Caco-2 (cell line): ENCODE measurements around the gene CFAP206. TPM values are rescaled to one million over a fixed set of nuclear protein-coding genes. Genes with fewer than 3 reads are reported as not detected.

ENCODE experiments used
- Bru-seq: library from RNA; stranded (reverse); fragments of 400-500 nt; gene quantifications from one replicate; lab custom pipeline; 2021; lab: Mats Ljungman, UMichigan
- BruChase-seq, 2 experiments: library from RNA; stranded (reverse); fragments of 400-500 nt; gene quantifications; one replicate each; lab custom pipeline; 2021; lab: Mats Ljungman, UMichigan
- BruUV-seq: library from RNA; stranded (reverse); fragments of 400-500 nt; replicated peaks from 2 replicates; lab custom pipeline; 2021; lab: Mats Ljungman, UMichigan
- CTCF ChIA-PET: fragments of 300-600 bp; sonication (Branson Sonifier 250); formaldehyde crosslinking; loops from one replicate; lab custom pipeline; 2022; ENCODE audit warnings: antibody characterized with exemption; lab: Charles Lee
- POLR2A ChIA-PET: fragments of 300-600 bp; sonication (Branson Sonifier 250); formaldehyde crosslinking; loops from one replicate; lab custom pipeline; 2022; ENCODE audit warnings: antibody characterized with exemption; lab: Charles Lee
- DNase-seq, 2 experiments: peaks; one replicate each; pipeline versions ENCODE4 v3.0.0 to v3.0.0-alpha.2; 2020 to 2022
- H3K27me3 ChIP-seq: replicated peaks from 2 replicates; pipeline ENCODE4 v1.6.0; 2011; ENCODE audit warnings: low read length; ENCODE audit not compliant: control insufficient read depth, insufficient read depth
- H3K36me3 ChIP-seq: 2 replicates; pipeline ENCODE4 v1.5.1; 2011; ENCODE audit warnings: low read length; ENCODE audit not compliant: control insufficient read depth, insufficient read depth
- H3K4me1 ChIP-seq: fragments of 250-450 bp; sonication (Bioruptor Pico); 2 replicates; pipeline ENCODE4 v1.5.1; 2020; ENCODE audit warnings: mild to moderate bottlenecking
- H3K4me3 ChIP-seq: 2 replicates; pipeline ENCODE4 v1.5.1; 2011; ENCODE audit warnings: low read depth, mild to moderate bottlenecking, control low read depth, low read length
- H3K9me3 ChIP-seq: fragments of 250-450 bp; sonication (Bioruptor Pico); 2 replicates; pipeline ENCODE4 v1.5.1; 2020; ENCODE audit warnings: mild to moderate bottlenecking, moderate library complexity
- H3K27ac Mint-ChIP-seq: one replicate; pipeline ENCODE4 v1.8.0; 2022; ENCODE audit warnings: mixed read lengths; ENCODE audit not compliant: unreplicated experiment
- H3K27me3 Mint-ChIP-seq: one replicate; pipeline ENCODE4 v1.8.0; 2022; ENCODE audit warnings: mixed read lengths; ENCODE audit not compliant: insufficient read depth, unreplicated experiment
- H3K36me3 Mint-ChIP-seq: one replicate; pipeline ENCODE4 v1.8.0; 2022; ENCODE audit warnings: mild to moderate bottlenecking, mixed read lengths; ENCODE audit not compliant: insufficient read depth, unreplicated experiment
- H3K4me1 Mint-ChIP-seq: one replicate; pipeline ENCODE4 v1.8.0; 2022; ENCODE audit warnings: low read depth, mixed read lengths; ENCODE audit not compliant: unreplicated experiment
- H3K4me3 Mint-ChIP-seq: one replicate; pipeline ENCODE4 v1.8.0; 2022; ENCODE audit warnings: mild to moderate bottlenecking, moderate library complexity, mixed read lengths; ENCODE audit not compliant: unreplicated experiment
- H3K9me3 Mint-ChIP-seq: one replicate; pipeline ENCODE4 v1.8.0; 2022; ENCODE audit warnings: mixed read lengths; ENCODE audit not compliant: unreplicated experiment
- intact Hi-C: fragments of 100-400 bp; cut with micrococcal nuclease; formaldehyde crosslinking; loops from one replicate; pipeline ENCODE4 v1.10.0; 2022; ENCODE audit not compliant: unreplicated experiment
- long read RNA-seq: library from polyadenylated mRNA; stranded (forward); transcript quantifications from one replicate; pipeline ENCODE4 v2.0.0, GENCODE V29; 2022
- total RNA-seq: library from RNA; stranded (reverse); gene quantifications from 2 replicates; pipeline ENCODE4 v1.2.3, GENCODE V29; 2022
- TF ChIP-seq, protein P1 (sequence below), 2 experiments: fragments of 200-600 bp in 1 of 2; IDR thresholded peaks; 1 replicate in 1 of 2; 2 replicates in 1 of 2; pipeline versions ENCODE4 v1.5.1 to v1.8.0; 2011 to 2022; ENCODE audit warnings: antibody characterized with exemption in 1 of 2, control low read depth in 1 of 2, inconsistent platforms in 1 of 2, low read depth in 1 of 2, low read length in 1 of 2, mild to moderate bottlenecking in 1 of 2, moderate library complexity in 1 of 2; ENCODE audit not compliant: insufficient read depth in 1 of 2, severe bottlenecking in 1 of 2, unreplicated experiment in 1 of 2

The CFAP206 gene, protein sequence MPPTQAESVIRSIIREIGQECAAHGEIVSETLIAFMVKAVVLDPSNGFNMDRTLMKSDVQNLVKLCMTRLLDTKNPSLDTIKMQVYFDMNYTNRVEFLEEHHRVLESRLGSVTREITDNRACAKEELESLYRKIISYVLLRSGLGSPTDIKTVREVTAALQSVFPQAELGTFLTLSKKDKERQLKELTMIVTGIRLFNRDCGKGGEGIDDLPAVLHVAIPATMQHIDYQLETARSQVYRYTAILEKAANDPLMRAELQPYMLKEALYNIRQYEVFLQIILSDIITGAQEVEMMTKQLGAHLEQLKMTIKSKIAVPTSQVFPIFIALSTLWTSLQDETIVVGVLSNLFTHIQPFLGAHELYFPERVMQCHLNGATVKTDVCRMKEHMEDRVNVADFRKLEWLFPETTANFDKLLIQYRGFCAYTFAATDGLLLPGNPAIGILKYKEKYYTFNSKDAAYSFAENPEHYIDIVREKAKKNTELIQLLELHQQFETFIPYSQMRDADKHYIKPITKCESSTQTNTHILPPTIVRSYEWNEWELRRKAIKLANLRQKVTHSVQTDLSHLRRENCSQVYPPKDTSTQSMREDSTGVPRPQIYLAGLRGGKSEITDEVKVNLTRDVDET
- total RNA-seq (0.23 TPM in 1 of 2 replicates, not detected in the other), Bru-seq, nascent RNA (not detected), BruChase-seq, experiment 1, labeled RNA remaining after a 2-hour chase (not detected), BruChase-seq, experiment 2, labeled RNA remaining after a 6-hour chase (not detected)
- long read RNA-seq: 0 reads

GRCh38 chr6:87407901-87408720, at the start of gene CFAP206:
Gene CFAP206, plus strand, starts transcription at chr6:87407972. Its CDS starts 1,868 bp downstream, at chr6:87409840.
- CTCF ChIA-PET: interaction anchor here (0.7 to 1.5 kb wide), 4 partner anchors 15 to 329 kb away, joined by 3 to 12 read pairs (median 3); no protein-coding TSS in a partner anchor
- Mint-ChIP-seq H3K9me3 (no peaks in the 10 kb centered on the region), H3K4me1 (no peaks in the 10 kb centered on the region), H3K27me3 (peaks cover 5% of the 10 kb centered on the region), H3K4me3 (peak within 1 kb of the TSS; percentile 76), H3K36me3 (peaks cover 9% of the 10 kb centered on the region), H3K27ac (peak within 1 kb of the TSS; percentile 82)
- DNase-seq: peak; percentile 81 to 84
- H3K36me3 ChIP-seq: no peaks in the 10 kb centered on the region
- peaks cover 7% of the 10 kb centered on the region; the same call in 1 of the 2 replicates for H3K4me1 ChIP-seq
- intact Hi-C loops: loop anchor here (5.0 kb wide), 1 partner anchor 64 kb away; the partner anchor contains the start of gene SLC35A1
- H3K27me3 ChIP-seq: no peaks in the 10 kb centered on the region
- peak within 1 kb of the TSS; percentile 96 for H3K4me3 ChIP-seq
- H3K9me3 ChIP-seq: no peaks in the 10 kb centered on the region
- no TSS peak for BruUV-seq
- TF ChIP-seq, protein P1, sequence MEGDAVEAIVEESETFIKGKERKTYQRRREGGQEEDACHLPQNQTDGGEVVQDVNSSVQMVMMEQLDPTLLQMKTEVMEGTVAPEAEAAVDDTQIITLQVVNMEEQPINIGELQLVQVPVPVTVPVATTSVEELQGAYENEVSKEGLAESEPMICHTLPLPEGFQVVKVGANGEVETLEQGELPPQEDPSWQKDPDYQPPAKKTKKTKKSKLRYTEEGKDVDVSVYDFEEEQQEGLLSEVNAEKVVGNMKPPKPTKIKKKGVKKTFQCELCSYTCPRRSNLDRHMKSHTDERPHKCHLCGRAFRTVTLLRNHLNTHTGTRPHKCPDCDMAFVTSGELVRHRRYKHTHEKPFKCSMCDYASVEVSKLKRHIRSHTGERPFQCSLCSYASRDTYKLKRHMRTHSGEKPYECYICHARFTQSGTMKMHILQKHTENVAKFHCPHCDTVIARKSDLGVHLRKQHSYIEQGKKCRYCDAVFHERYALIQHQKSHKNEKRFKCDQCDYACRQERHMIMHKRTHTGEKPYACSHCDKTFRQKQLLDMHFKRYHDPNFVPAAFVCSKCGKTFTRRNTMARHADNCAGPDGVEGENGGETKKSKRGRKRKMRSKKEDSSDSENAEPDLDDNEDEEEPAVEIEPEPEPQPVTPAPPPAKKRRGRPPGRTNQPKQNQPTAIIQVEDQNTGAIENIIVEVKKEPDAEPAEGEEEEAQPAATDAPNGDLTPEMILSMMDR (IDR thresholded peaks at IDR 0.05; ENCODE audit: insufficient read depth in 1 of 2, low read depth in 1 of 2, low read length in 1 of 2, severe bottlenecking in 1 of 2, unreplicated experiment in 1 of 2): peak in 1 of 2 experiments; percentile 18
- POLR2A ChIA-PET: no interaction called here

DNA sequence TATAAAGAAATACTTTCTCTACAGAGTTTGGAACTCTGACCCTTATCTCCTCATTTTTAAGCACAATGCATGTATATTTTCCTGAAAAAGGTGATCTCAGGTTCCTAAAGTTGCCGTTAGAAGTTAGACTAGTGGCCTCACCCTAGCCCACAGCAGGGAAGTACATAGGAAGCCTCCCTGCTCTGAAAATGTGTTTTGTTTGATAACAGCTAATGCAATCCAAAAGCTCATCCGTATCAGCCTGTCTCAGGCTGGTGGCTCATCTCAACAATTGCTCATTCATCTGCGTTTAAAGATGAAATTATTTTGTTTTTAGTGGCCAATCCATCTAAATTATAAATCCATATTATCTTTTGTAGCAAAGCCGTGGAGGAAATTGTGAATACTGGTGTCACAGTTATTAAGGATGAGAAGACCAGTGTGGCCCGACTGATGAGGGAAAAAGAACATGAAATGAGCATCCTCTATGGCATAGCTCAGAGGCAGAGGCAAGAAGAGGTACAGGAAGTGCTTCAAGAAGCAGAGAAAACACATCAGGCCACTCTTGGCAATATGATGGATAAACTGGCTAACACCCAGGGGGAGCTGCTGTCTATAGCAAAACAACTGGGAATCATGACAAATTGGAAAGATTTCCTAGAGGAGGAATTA, 43.0 kb upstream of the CFAP206 start:
- ChIA-PET CTCF (interaction anchor here (0.6 kb wide), 1 partner anchor 298 kb away, joined by 5 read pairs; no protein-coding TSS in a partner anchor), POLR2A (no interaction called here)
- Mint-ChIP-seq H3K4me1 (no peaks in the 10 kb centered on the region), H3K36me3 (no peaks in the 10 kb centered on the region), H3K27me3 (no peaks in the 10 kb centered on the region), H3K4me3 (no peak overlapping the region), H3K27ac (no peak overlapping the region), H3K9me3 (peaks cover 2% of the 10 kb centered on the region)
- intact Hi-C loops: no loop called here
- Histone ChIP-seq H3K4me1 (no peaks in the 10 kb centered on the region), H3K36me3 (no peaks in the 10 kb centered on the region), H3K27me3 (no peaks in the 10 kb centered on the region), H3K9me3 (peaks cover 8% of the 10 kb centered on the region; the same call in 1 of the 2 replicates), H3K4me3 (no peak overlapping the region)
- BruUV-seq: no TSS peak
- no peak for DNase-seq
- TF ChIP-seq, protein P1 (IDR thresholded peaks at IDR 0.05; ENCODE audit: insufficient read depth in 1 of 2, low read depth in 1 of 2, low read length in 1 of 2, severe bottlenecking in 1 of 2, unreplicated experiment in 1 of 2): no peak
